Measurements from ENCODE around the gene PBRM1.
"Not testable (repeated sequence)": the region's sequence is repeated elsewhere in the genome, so short reads cannot be mapped to it uniquely, and the experiment has no call there.

PBRM1 gene

GRCh38 chr3:52685709-52686691 lies at the start of gene PBRM1, which contains the start of gene GNL3:
PBRM1 (minus strand) TSS chr3:52685913.
GNL3 (plus strand) TSS chr3:52686032; CDS start chr3:52686093, 61 bp downstream.
- peak; percentile 91 for DNase-seq (ENCODE audit: low read depth, low spot score)

GRCh38 chr3:52733256-52733891 lies 47.7 kb upstream of the PBRM1 start:
- DNase-seq (ENCODE audit: low read depth, low spot score), result no peak

- DNase-seq (ENCODE audit: low read depth, low spot score), result no peak
Measured at GRCh38 chr3:52731590-52731989, 45.9 kb upstream of the PBRM1 start.

- no peak for DNase-seq (ENCODE audit: low read depth, low spot score)
Measured at GRCh38 chr3:52730681-52731080, 45.0 kb upstream of the PBRM1 start.

GRCh38 chr3:52728753-52729152 lies 43.0 kb upstream of the PBRM1 start:
- not testable (repeated sequence) for DNase-seq (ENCODE audit: low read depth, low spot score)

- DNase-seq (ENCODE audit: low read depth, low spot score), result no peak
Measured at GRCh38 chr3:52724511-52724910, 38.8 kb upstream of the PBRM1 start.

GRCh38 chr3:52723935-52724334 lies 38.2 kb upstream of the PBRM1 start:
- no peak for DNase-seq (ENCODE audit: low read depth, low spot score)

GRCh38 chr3:52722491-52722890 lies 36.8 kb upstream of the PBRM1 start:
- no peak for DNase-seq (ENCODE audit: low read depth, low spot score)

- DNase-seq (ENCODE audit: low read depth, low spot score), result no peak
Measured at GRCh38 chr3:52721730-52722008, 36.0 kb upstream of the PBRM1 start.

GRCh38 chr3:52721002-52721729 lies 35.5 kb upstream of the PBRM1 start:
- no peak for DNase-seq (ENCODE audit: low read depth, low spot score)

GRCh38 chr3:52719618-52720017 lies 33.9 kb upstream of the PBRM1 start:
- DNase-seq (ENCODE audit: low read depth, low spot score), result no peak

- no peak for DNase-seq (ENCODE audit: low read depth, low spot score)
Measured at GRCh38 chr3:52715714-52716305, 30.1 kb upstream of the PBRM1 start.

- DNase-seq (ENCODE audit: low read depth, low spot score), result no peak
Measured at GRCh38 chr3:52714335-52715302, 28.9 kb upstream of the PBRM1 start.

GRCh38 chr3:52712291-52713212 lies 26.8 kb upstream of the PBRM1 start:
- no peak for DNase-seq (ENCODE audit: low read depth, low spot score)

- no peak for DNase-seq (ENCODE audit: low read depth, low spot score)
Measured at GRCh38 chr3:52710512-52710911, 24.8 kb upstream of the PBRM1 start.

- no peak for DNase-seq (ENCODE audit: low read depth, low spot score)
Measured at GRCh38 chr3:52707585-52707984, 21.9 kb upstream of the PBRM1 start.

GRCh38 chr3:52705688-52706686 lies 20.3 kb upstream of the PBRM1 start, which contains the start of the genes GLT8D1 and SPCS1:
GLT8D1 (minus strand) TSS chr3:52705791; CDS start chr3:52700460, 5,331 bp downstream.
SPCS1 (plus strand) TSS chr3:52706106; CDS start chr3:52706247, 141 bp downstream.
- peak; percentile 58 for DNase-seq (ENCODE audit: low read depth, low spot score)

- no peak for DNase-seq (ENCODE audit: low read depth, low spot score)
Measured at GRCh38 chr3:52705438-52705687, 19.6 kb upstream of the PBRM1 start.

Data from brain pericyte (primary cell).